Measurements from ENCODE around the gene TAF13. TPM values are rescaled to one million over a fixed set of nuclear protein-coding genes. Genes with fewer than 3 reads are reported as not detected.
A peak's percentile ranks its signal among the peaks of the same experiment; 100 is the strongest.

TAF13 gene
- total RNA-seq, 3 donors from 2014 or later (not counting 1 experiment from before 2014, with no cell fraction given): 44.4 to 54.5 (median 47.2) TPM

GRCh38 chr1:109116286-109116685 is 40.5 kb upstream of the TAF13 start:
- no peak for ATAC-seq
- no peak for DNase-seq
- Histone ChIP-seq H3K27ac (ENCODE audit: low read length) (no peak overlapping the region), H3K36me3 (ENCODE audit: control insufficient read depth, insufficient read depth, low read length) (no peaks in the 10 kb centered on the region), H3K27me3 (ENCODE audit: control insufficient read depth, insufficient read depth, low read length) (no peaks in the 10 kb centered on the region), H3K9me3 (ENCODE audit: control insufficient read depth, insufficient read depth, low read length) (no peaks in the 10 kb centered on the region), H3K4me1 (ENCODE audit: control insufficient read depth, insufficient read depth, low read length) (peaks cover 21% of the 10 kb centered on the region), H3K4me3 (ENCODE audit: low read length) (no peak overlapping the region)
- no peaks in the 10 kb centered on the region for H3K9me3 Mint-ChIP-seq
- H3K4me1 Mint-ChIP-seq: peaks cover 21 to 29% of the 10 kb centered on the region in 2 donors
- TF ChIP-seq, protein P1, sequence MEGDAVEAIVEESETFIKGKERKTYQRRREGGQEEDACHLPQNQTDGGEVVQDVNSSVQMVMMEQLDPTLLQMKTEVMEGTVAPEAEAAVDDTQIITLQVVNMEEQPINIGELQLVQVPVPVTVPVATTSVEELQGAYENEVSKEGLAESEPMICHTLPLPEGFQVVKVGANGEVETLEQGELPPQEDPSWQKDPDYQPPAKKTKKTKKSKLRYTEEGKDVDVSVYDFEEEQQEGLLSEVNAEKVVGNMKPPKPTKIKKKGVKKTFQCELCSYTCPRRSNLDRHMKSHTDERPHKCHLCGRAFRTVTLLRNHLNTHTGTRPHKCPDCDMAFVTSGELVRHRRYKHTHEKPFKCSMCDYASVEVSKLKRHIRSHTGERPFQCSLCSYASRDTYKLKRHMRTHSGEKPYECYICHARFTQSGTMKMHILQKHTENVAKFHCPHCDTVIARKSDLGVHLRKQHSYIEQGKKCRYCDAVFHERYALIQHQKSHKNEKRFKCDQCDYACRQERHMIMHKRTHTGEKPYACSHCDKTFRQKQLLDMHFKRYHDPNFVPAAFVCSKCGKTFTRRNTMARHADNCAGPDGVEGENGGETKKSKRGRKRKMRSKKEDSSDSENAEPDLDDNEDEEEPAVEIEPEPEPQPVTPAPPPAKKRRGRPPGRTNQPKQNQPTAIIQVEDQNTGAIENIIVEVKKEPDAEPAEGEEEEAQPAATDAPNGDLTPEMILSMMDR (IDR thresholded peaks at IDR 0.05): no peak
- WGBS (ENCODE audit: insufficient coverage): 89% methylated on average over 1 of the region's 1 CpG
- no peak overlapping the region for H3K4me3 Mint-ChIP-seq
- H3K27ac Mint-ChIP-seq: no peak overlapping the region
- intact Hi-C loops (cut with micrococcal nuclease): no loop called here
- H3K27me3 Mint-ChIP-seq (ENCODE audit: low read depth in 2 of 2): peaks cover 15 to 21% of the 10 kb centered on the region in 2 donors
- H3K36me3 Mint-ChIP-seq: no peaks in the 10 kb centered on the region

GRCh38 chr1:109115685-109116084 is 39.9 kb upstream of the TAF13 start:
- Histone ChIP-seq H3K4me1 (ENCODE audit: control insufficient read depth, insufficient read depth, low read length) (peaks cover 21% of the 10 kb centered on the region), H3K9me3 (ENCODE audit: control insufficient read depth, insufficient read depth, low read length) (no peaks in the 10 kb centered on the region), H3K27ac (ENCODE audit: low read length) (no peak overlapping the region), H3K27me3 (ENCODE audit: control insufficient read depth, insufficient read depth, low read length) (no peaks in the 10 kb centered on the region), H3K4me3 (ENCODE audit: low read length) (no peak overlapping the region), H3K36me3 (ENCODE audit: control insufficient read depth, insufficient read depth, low read length) (no peaks in the 10 kb centered on the region)
- ATAC-seq (no peak), DNase-seq (no peak)
- 50% methylated on average over 2 of the region's 2 CpGs for WGBS (ENCODE audit: insufficient coverage)
- no peaks in the 10 kb centered on the region for H3K9me3 Mint-ChIP-seq
- intact Hi-C loops (cut with micrococcal nuclease): no loop called here
- peaks cover 15 to 21% of the 10 kb centered on the region in 2 donors for H3K27me3 Mint-ChIP-seq (ENCODE audit: low read depth in 2 of 2)
- peaks cover 21 to 29% of the 10 kb centered on the region in 2 donors for H3K4me1 Mint-ChIP-seq
- no peaks in the 10 kb centered on the region for H3K36me3 Mint-ChIP-seq
- no peak overlapping the region for H3K4me3 Mint-ChIP-seq
- TF ChIP-seq, protein P1 (IDR thresholded peaks at IDR 0.05): no peak
- no peak overlapping the region for H3K27ac Mint-ChIP-seq

GRCh38 chr1:109114342-109114674 is 38.5 kb upstream of the TAF13 start:
- DNase-seq (no peak), ATAC-seq (no peak)
- WGBS (ENCODE audit: insufficient coverage): 10% methylated on average over 12 of the region's 12 CpGs
- intact Hi-C loops (cut with micrococcal nuclease): loop anchor here (5.0 kb wide), 2 partner anchors 72 to 237 kb away; partner anchors contain the start of genes GPSM2 and WDR47
- H3K4me1 Mint-ChIP-seq: peaks cover 21 to 29% of the 10 kb centered on the region in 2 donors
- no peaks in the 10 kb centered on the region for H3K27me3 ChIP-seq (ENCODE audit: control insufficient read depth, insufficient read depth, low read length)
- peak overlapping the region; percentile 96 for H3K4me3 Mint-ChIP-seq
- H3K9me3 ChIP-seq (ENCODE audit: control insufficient read depth, insufficient read depth, low read length): no peaks in the 10 kb centered on the region
- peaks cover 15 to 28% of the 10 kb centered on the region in 2 donors for H3K27me3 Mint-ChIP-seq (ENCODE audit: low read depth in 2 of 2)
- peak overlapping the region in 1 of 2 donors; percentile 95 for H3K27ac Mint-ChIP-seq
- H3K27ac ChIP-seq (ENCODE audit: low read length): no peak overlapping the region
- TF ChIP-seq, protein P1 (IDR thresholded peaks at IDR 0.05): no peak
- peak overlapping the region; percentile 36 for H3K4me3 ChIP-seq (ENCODE audit: low read length)
- H3K4me1 ChIP-seq (ENCODE audit: control insufficient read depth, insufficient read depth, low read length): peaks cover 21% of the 10 kb centered on the region
- no peaks in the 10 kb centered on the region for H3K36me3 Mint-ChIP-seq
- H3K9me3 Mint-ChIP-seq: no peaks in the 10 kb centered on the region
- no peaks in the 10 kb centered on the region for H3K36me3 ChIP-seq (ENCODE audit: control insufficient read depth, insufficient read depth, low read length)
